Subcutaneous abdominal adipose tissue (tissue), 5 donors: Measurements from ENCODE around the gene MAP6.

ENCODE experiments used
- H3K27ac ChIP-seq: one replicate; pipeline ENCODE4 v1.7.0; 2013; ENCODE audit warnings: low read depth, mild to moderate bottlenecking, inconsistent platforms, low read length, moderate library complexity
- H3K27me3 ChIP-seq, 5 donors: one replicate each; pipeline ENCODE4 v1.7.0; 2013; ENCODE audit warnings: low read length in 5 of 5, inconsistent platforms in 1 of 5; ENCODE audit not compliant: control insufficient read depth in 5 of 5, insufficient read depth in 4 of 5
- H3K36me3 ChIP-seq, 5 donors: one replicate each; pipeline ENCODE4 v1.7.0; 2013; ENCODE audit warnings: low read length in 5 of 5; ENCODE audit not compliant: control insufficient read depth in 5 of 5, insufficient read depth in 5 of 5
- H3K4me1 ChIP-seq, 5 donors: one replicate each; pipeline ENCODE4 v1.7.0; 2013; ENCODE audit warnings: low read length in 5 of 5, mild to moderate bottlenecking in 3 of 5, moderate library complexity in 1 of 5; ENCODE audit not compliant: control insufficient read depth in 5 of 5, insufficient read depth in 5 of 5
- H3K4me3 ChIP-seq, 5 donors: one replicate each; pipeline ENCODE4 v1.7.0; 2013; ENCODE audit warnings: low read length in 5 of 5, low read depth in 1 of 5
- H3K9ac ChIP-seq, 5 donors: one replicate each; pipeline ENCODE4 v1.7.0; 2013; ENCODE audit warnings: low read length in 5 of 5, mild to moderate bottlenecking in 4 of 5, moderate library complexity in 3 of 5
- H3K9me3 ChIP-seq, 5 donors: one replicate each; pipeline ENCODE4 v1.7.0; 2013; ENCODE audit warnings: low read length in 5 of 5; ENCODE audit not compliant: control insufficient read depth in 5 of 5
- donor health status: healthy.
- donor health status: healthy.
- donor health status: healthy.
- donor health status: healthy.
- donor health status: healthy.

Gene MAP6

GRCh38 chr11:75668451-75669297 lies at the start of gene MAP6:
Gene MAP6 (minus strand): TSS chr11:75669038. CDS start chr11:75668369, 669 bp downstream.
- H3K9me3 ChIP-seq, result no peaks in the 10 kb centered on the region
- peaks cover 17 to 32% (median 21%) of the 10 kb centered on the region in 5 donors for H3K27me3 ChIP-seq
- no peaks in the 10 kb centered on the region for H3K36me3 ChIP-seq
- H3K4me3 ChIP-seq, result peak within 1 kb of the TSS; percentile 54 to 73 (median 57)
- H3K9ac ChIP-seq, result peak within 1 kb of the TSS in 1 of 5 donors; percentile 16
- no peak within 1 kb of the TSS for H3K27ac ChIP-seq
- peaks cover 0 to 20% (median 16%) of the 10 kb centered on the region in 5 donors for H3K4me1 ChIP-seq

GRCh38 chr11:75717608-75718418 lies 49.0 kb upstream of the MAP6 start, which contains the start of gene MOGAT2:
Gene MOGAT2 (plus strand): TSS chr11:75717838. CDS start chr11:75717889, 51 bp downstream.
- Histone ChIP-seq H3K4me3 (no peak within 1 kb of the TSS), H3K9ac (no peak within 1 kb of the TSS)

GRCh38 chr11:75716659-75717058 lies 47.8 kb upstream of the MAP6 start:
- H3K4me1 ChIP-seq, result peaks cover 0 to 28% (median 16%) of the 10 kb centered on the region in 5 donors
- no peaks in the 10 kb centered on the region for H3K36me3 ChIP-seq
- H3K27ac ChIP-seq, result no peak overlapping the region
- no peak overlapping the region for H3K9ac ChIP-seq
- no peaks in the 10 kb centered on the region for H3K27me3 ChIP-seq
- no peak overlapping the region for H3K4me3 ChIP-seq
- no peaks in the 10 kb centered on the region for H3K9me3 ChIP-seq

More at GRCh38 chr11:75717608-75718418, 49.0 kb upstream of the MAP6 start, which contains the start of gene MOGAT2:
- H3K9me3 ChIP-seq, result no peaks in the 10 kb centered on the region
- peak within 1 kb of the TSS; percentile 6 for H3K27ac ChIP-seq
- no peaks in the 10 kb centered on the region for H3K36me3 ChIP-seq
- peaks cover 0 to 35% (median 27%) of the 10 kb centered on the region in 5 donors for H3K4me1 ChIP-seq
- no peaks in the 10 kb centered on the region for H3K27me3 ChIP-seq

- Histone ChIP-seq H3K9me3 (no peaks in the 10 kb centered on the region), H3K27me3 (no peaks in the 10 kb centered on the region), H3K4me3 (no peak overlapping the region), H3K36me3 (no peaks in the 10 kb centered on the region), H3K27ac (no peak overlapping the region), H3K9ac (no peak overlapping the region), H3K4me1 (peaks cover 0 to 32% (median 13%) of the 10 kb centered on the region in 5 donors)
Observed at GRCh38 chr11:75715688-75716087, 46.9 kb upstream of the MAP6 start.

- peaks cover 0 to 27% (median 13%) of the 10 kb centered on the region in 5 donors for H3K4me1 ChIP-seq
- no peak overlapping the region for H3K4me3 ChIP-seq
- no peaks in the 10 kb centered on the region for H3K9me3 ChIP-seq
- H3K27me3 ChIP-seq, result no peaks in the 10 kb centered on the region
- H3K9ac ChIP-seq, result no peak overlapping the region
- H3K27ac ChIP-seq, result no peak overlapping the region
- H3K36me3 ChIP-seq, result no peaks in the 10 kb centered on the region
Observed at GRCh38 chr11:75714211-75714610, 45.4 kb upstream of the MAP6 start.

GRCh38 chr11:75706260-75706729 lies 37.5 kb upstream of the MAP6 start:
- Histone ChIP-seq H3K9me3 (no peaks in the 10 kb centered on the region), H3K4me3 (peak overlapping the region in 1 of 5 donors; percentile 30), H3K4me1 (peaks cover 0 to 12% (median 7%) of the 10 kb centered on the region in 5 donors), H3K9ac (peak overlapping the region in 1 of 5 donors; percentile 30), H3K36me3 (no peaks in the 10 kb centered on the region), H3K27me3 (no peaks in the 10 kb centered on the region), H3K27ac (no peak overlapping the region)

- H3K9ac ChIP-seq, result no peak overlapping the region
- H3K36me3 ChIP-seq, result no peaks in the 10 kb centered on the region
- peaks cover 0 to 14% (median 12%) of the 10 kb centered on the region in 5 donors for H3K4me1 ChIP-seq
- no peak overlapping the region for H3K4me3 ChIP-seq
- H3K9me3 ChIP-seq, result no peaks in the 10 kb centered on the region
- no peaks in the 10 kb centered on the region for H3K27me3 ChIP-seq
- H3K27ac ChIP-seq, result no peak overlapping the region
Observed at GRCh38 chr11:75705541-75705940, 36.7 kb upstream of the MAP6 start.

GRCh38 chr11:75703695-75704237 lies 34.9 kb upstream of the MAP6 start:
- Histone ChIP-seq H3K36me3 (no peaks in the 10 kb centered on the region), H3K9me3 (no peaks in the 10 kb centered on the region), H3K27me3 (no peaks in the 10 kb centered on the region), H3K27ac (no peak overlapping the region), H3K4me1 (peaks cover 0 to 17% (median 15%) of the 10 kb centered on the region in 5 donors), H3K4me3 (no peak overlapping the region), H3K9ac (no peak overlapping the region)

- no peaks in the 10 kb centered on the region for H3K9me3 ChIP-seq
- H3K27me3 ChIP-seq, result no peaks in the 10 kb centered on the region
- no peak overlapping the region for H3K4me3 ChIP-seq
- H3K4me1 ChIP-seq, result peaks cover 0 to 10% (median 9%) of the 10 kb centered on the region in 5 donors
- no peak overlapping the region for H3K27ac ChIP-seq
- no peak overlapping the region for H3K9ac ChIP-seq
- no peaks in the 10 kb centered on the region for H3K36me3 ChIP-seq
Observed at GRCh38 chr11:75700940-75701339, 32.1 kb upstream of the MAP6 start.
